Kidney glomerular epithelial cell (primary cell): ENCODE measurements around the gene GBA3.

Source experiments
- DNase-seq: peaks from one replicate; lab custom pipeline; 2025; lab: John Stamatoyannopoulos, UW

GBA3 gene

DNA sequence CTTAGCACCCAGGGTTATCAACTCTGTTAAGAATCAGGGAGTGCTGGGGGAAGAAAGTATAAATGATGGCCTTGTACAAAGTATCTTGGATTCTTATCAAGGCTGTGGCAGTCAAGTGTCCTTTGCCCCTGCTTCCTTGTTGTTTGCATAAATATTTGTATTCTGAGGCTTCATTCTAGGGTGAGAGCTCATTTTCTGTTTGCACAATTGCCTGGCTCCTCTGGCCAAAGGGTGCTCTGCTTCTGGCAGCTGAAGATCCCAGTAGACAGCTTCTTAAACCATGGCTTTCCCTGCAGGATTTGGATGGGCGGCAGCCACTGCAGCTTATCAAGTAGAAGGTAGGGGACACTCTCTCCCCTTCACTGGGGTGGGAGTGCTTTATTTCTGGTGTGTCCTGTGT, at the start of gene GBA3:
TSS of gene GBA3 (plus strand) at position 202 of the 400 bp plus-strand sequence.
- DNase-seq: no peak

DNA sequence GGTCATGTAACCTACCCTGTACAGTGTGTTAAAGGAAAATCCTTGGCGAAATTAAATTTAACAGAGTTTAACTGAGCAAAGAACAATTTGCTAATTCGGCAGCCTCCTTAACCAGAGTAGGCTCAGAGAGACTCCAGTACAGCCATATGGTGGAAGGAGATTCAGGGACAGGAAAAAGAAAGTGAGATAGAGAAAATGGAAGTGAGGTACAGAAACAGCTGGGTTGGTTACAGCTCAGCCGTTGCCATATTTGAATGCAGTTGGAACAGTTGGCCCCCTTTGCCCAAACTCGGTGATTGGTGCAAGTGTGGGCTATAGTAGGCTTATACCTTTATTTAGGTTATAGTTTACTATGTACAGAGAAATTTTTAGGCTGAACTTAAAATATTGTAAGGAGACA, 48.8 kb upstream of the GBA3 start:
- DNase-seq: no peak

DNA sequence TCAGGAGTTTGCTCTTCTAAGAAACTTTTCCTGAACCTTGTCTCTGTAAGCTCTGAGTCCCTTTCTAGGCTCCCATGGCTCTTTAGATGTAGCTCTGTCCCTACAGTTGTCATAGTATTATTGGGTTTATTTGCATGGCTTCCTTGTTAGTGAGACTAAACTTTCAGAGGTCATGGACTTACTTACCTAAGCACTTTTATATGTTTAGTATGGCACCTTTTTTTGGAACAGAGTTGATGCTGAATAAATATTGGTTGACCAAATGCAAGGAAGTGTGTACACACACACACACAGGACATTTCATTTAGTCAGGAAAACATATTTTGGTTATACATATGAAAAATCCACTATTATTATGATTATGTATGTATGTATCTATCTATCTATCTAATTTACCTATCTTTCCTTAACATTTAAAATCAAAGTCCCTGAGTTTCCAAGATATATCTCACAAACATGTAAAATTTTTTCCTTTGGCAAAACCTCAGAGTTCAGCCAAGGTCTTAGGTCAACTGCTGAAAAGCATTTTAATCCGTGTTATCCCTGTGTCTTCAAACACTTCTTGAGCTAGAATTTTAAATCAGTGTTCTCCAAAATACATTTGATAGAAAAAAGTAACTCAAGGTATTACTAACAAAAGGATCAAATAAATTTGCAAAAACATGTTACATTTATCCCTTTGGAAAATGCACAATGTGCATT, 47.1 kb upstream of the GBA3 start:
- DNase-seq: no peak

DNA sequence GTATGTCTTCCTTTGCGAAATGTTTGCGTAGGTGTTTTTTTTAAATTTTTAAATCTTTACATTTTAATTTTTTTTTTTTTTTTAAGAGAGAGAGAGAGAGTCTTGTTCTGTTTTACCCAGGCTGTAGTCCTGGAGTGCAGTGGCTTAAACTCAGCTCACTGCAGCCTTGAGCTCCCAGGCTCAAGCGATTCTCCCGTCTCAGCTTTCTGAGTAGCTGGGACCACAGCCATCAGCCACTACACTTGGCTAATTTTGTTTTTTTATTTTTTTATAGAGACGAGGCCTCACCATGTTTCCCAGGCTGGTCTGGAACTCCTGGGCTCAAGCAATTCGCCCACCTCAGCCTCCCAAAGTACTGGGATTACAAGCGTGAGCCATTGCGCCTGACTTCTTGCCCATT, 43.7 kb upstream of the GBA3 start:
- no peak for DNase-seq

DNA sequence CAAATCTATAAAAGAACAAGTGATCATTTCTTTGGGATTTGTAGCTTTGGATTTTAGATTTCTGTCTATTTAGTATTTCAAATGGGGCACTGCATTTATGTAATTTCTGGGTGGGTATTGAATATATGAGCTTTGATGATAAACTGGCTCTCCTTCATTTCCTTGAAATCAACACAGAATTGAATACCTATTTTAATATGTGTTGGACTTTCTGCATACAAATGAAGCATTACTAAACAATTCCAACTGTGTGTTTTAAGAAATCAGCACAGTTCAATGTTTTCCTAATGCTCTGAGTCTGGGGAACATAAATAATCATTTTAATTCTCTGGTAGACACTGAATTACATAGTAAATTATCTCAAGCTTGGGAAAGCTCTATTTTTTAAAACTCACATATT, 42.0 kb upstream of the GBA3 start:
- no peak for DNase-seq

DNA sequence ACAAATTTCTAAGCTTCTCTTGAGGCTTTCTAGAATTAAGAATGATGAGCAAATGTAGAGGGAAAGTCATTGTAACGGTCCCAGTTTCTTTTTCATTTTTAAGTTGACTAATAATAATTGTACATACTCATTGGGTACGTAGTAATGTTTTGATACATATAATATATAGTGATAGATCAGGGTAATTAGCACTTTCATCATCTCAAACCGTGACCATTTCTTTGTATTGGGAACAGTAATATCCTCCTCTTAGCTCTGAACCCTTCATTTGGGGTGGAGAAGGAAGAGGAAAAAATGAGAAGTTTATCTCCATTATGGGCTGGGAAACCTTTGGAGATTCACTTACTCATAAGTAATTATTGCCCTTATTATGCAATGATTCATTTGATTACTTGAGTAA, 39.0 kb upstream of the GBA3 start:
- no peak for DNase-seq

DNA sequence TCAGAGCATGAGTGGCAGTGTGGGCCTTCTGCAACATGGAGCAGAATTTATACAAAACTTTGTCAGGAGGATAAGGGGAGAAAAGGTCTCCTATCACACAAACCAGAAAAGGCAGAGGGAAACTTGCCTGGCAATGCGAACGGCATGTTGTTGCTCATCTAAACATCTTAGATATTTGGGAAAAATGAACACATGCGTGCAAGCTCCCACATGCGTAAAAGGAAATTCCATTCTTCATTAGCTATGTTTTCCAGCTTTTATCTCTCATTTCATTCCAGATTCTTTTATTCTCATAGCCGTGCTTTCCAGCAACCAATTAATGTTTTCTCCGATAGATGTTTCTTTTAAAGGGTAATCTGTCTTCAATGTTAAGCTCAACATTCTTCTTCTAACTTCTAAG, 31.3 kb upstream of the GBA3 start:
- no peak for DNase-seq

DNA sequence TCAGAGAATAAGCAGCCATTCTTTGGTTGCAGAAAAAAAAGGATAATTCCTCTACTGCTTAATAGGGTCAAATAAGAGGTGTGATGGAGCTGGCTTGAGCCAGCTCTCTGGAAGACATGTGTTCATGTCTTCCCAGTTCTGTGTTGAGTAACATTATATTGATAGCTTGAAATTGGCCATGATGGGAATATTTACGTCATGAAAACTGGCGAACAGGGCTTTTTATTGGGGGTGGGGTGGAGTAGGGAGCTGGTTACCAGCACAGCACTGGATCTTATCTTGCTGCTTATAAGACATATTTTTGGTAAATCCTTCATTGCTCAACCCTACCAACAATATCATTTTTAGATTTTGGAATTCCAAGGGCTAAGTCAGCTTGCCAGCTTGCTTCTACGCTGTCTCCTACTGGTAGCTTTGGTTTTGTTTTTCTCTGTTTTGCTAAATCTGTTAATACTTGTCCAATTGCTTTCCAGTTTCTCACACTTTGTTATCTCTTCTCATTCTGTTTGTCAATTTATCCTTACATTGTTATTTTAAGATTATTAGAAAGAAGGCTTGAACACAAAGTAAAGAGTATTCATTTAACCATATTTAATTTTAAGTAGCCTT, 25.3 kb upstream of the GBA3 start:
- DNase-seq: no peak

DNA sequence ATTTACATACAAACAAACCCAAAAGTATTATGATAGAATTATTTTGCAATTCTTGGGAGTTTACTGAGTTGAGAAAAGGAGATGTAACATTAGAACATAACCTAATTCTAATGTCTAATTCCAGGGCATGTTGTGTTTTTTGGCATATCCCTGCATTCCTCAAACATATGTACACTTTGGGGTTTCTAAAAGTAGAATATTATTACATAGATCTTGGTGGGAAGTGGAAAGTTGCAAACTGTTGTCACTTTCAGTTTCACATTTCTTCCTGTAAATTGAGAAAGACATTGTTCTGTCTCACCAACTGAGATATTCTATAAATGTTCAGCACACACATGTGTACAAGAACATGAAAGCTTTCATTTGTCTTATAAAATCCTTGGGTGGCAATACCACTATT, 24.4 kb upstream of the GBA3 start:
- no peak for DNase-seq

DNA sequence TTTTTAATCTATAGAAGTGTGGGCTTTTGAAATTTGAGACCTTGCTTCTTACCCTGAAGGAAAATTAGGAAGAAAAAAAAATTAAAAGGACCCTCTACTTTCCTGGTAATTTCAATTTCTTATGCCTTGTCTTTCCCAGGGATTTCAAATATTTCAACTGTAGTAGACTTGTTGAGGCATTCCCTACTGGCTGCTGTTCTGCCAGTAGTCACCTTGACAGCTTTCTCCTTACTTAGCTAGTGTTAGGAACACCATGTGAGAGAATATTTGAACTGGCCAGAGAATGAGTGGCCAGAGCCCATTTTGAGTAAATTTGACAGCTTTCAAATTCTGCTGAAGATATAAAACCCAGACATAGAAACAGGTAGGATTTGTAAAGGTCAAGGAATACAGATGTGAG, 24.0 kb upstream of the GBA3 start:
- DNase-seq: no peak

DNA sequence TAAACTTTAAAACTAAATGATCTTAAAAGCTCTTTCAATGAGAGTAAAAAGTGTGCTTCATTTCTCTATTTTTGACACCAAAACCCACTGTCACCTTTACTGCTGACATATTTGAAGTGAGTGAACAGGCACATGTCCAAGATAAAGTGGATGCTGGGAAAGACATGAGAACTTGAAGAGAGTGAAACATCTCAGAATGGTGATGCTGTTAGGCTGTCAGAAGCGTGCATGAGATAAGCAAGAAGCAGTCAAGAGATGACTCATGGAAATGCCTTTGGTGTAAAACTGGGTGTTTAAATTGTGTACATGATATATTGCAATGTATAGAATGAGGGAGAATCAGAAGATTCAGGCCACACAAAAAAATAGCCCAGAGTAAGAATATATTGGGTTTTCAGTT, 21.8 kb upstream of the GBA3 start:
- no peak for DNase-seq

DNA sequence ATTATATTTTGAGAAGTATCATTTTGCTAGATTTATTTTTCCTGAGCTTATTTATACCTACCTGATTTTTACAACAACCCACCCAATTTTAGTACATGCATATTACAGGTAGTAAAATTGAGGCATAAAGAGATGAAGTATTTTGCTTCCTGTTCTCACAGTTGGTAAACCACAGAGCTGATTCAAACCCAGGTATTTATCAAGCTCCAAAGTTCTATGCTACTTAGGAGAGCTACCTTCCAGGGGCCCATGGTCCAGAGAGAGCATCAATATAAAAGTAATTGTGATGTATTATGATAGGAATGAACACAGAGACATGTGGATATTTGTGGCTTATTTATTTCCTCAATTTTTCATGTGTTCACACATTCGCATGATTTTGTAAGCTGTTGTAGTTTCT, 20.2 kb upstream of the GBA3 start:
- DNase-seq: no peak

DNA sequence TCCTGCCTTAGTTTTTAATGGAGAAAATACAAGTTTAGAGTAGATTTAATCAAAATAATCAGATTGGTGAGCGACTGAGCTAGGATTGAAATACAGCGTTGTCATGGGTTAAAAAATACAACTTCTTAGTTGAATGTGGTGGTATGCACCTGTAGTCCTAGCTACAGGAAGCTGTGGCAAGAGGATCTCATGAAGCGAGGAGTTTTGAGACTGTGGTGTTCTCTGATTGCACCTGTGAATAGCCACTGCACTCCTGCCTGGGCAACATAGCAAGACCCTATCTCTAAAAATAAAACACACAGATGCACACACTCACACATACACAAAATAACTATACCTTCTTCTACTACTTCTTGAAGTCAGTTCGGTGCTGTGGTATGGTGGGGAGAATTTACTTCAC, 19.8 kb upstream of the GBA3 start:
- no peak for DNase-seq

DNA sequence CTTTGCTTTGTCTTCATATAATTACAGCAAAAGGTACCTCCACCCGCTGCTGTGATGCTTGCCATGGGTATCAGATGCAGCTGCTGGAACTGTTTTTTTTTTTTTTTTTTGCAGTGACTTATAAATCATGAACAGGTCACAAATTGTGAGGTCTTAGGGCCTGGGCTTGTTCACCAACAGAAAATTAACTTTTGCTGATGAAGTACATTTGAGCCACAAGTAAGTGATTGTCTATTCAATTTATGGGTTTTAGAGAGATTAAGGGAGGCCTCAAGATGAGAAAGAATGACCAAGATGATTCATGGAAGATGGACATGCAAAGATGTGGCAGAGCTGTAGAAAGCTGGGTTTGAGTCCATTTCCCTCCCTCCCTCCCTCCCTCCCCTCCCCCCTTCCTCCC, 18.0 kb upstream of the GBA3 start:
- no peak for DNase-seq

DNA sequence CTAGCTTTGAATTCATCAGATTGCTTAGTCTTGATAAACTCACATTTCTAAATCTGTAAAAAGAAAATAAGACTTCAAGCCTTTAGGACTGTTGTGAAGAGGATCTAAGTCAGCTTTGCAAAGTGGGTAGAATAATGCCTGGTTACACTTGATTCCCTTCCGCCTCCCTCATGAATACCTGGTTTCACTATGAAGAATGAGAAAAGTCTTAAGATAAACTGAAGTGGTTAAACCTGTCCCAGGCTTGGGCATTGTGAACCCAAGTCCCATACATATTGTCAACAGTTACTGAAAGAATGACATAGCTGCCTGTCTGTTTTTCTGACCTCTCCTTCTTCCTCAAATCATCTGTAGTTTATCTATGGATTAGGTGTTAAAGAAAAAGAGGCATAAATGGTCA, 16.7 kb upstream of the GBA3 start:
- DNase-seq: no peak

DNA sequence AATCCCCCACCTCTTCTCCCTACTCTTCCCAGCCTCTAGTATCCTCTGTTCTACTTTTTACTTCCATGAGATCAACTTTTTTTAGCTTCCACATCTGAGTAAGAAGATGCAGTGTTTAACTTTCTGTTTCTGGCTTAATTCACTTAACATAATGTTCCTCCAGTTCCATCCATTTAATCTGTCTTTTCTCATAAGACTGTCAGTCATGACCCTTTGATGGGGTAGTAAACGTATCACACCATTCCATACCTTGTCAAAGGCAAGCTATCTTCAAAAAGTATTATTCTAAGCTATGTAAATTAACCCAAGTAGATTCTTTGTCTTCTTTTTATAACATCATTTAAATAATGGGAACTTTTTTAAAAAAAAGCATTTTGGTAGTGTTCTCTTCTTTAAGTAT, 15.0 kb upstream of the GBA3 start:
- no peak for DNase-seq

DNA sequence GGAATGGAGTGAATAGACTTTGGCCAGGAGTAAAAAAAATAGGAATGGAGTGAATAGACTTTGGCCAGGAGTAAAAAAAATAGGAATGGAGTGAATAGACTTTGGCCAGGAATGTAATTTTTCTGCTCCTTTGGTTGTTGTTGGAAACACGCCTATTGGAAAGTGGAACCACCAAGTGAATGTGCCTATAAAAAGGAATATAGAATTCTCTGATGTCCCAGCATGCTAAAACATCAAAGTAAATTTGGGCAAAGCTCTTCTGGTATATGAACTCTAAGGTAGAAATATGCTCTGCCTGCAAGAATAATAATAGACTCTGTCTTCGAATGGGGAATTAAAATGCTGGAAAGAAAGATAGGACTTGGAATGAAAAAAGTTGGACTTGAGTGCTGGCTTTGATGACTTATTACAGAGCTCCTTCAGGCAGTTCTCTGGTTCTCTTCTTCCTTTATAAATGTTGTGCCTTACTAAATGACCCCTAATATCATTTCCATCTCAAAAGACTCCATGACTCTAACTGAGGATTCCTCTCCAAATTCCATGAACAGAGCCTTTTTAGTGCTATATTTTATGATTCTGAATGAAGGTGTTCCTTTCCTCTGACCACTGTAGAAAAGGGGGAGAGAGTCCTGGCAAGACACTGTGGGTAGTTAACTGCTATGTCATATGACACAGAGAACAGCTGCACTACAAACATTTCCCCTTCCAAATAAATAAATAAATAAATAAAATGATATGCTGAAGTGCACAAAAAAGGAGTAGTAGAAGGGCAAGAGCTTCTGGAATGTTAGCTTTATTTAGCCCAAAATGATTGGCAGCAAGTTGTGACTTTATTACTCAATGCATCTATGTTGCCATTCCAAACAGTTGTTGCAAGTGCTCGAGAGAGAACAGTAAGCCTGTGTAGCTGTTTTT, 13.5 kb upstream of the GBA3 start:
- no peak for DNase-seq

DNA sequence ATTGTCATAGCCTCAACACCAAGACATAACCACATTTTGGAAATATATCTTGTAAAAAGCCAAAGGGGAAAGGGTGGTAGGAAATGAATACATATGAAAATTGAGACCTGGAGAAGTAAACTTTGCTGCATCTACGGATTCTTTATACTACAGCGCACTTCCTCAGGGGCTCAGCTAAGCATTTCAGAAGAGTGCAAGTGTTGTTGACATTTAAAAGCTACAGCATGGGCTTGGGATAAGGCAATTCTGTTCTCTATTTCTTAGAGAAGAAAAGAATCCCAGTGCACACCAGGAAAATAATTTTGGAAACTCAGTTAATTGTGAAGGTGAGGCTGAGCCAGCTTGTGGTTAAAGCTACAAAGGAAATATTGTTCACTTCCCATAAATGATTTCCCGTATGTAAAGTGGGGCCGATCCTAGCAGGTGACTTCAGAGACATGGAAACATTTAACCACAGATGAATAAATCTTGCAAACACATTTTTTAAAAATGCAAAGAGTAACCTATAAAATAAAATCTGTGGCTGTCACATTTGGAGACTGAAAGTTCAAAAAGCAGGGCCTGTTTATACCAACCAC, 12.6 kb upstream of the GBA3 start:
- no peak for DNase-seq

DNA sequence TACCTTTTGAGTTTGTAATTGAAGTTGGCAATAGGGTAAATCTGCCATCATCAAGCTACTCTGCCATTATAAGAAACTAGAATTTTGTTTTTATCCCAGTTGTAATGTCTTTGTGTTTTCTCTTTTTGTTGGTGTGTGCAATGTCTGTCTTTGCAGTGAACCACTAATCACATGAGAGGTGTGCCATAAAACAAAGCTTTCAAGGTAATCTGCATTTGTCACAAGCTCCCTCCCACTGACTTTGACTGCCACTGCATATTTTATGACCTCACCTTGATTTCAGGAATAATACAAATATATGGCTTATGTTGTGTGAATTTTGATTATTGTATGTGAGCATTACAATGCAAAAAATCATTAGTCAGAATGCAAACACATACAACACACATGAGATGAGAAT, 9.0 kb upstream of the GBA3 start:
- no peak for DNase-seq

DNA sequence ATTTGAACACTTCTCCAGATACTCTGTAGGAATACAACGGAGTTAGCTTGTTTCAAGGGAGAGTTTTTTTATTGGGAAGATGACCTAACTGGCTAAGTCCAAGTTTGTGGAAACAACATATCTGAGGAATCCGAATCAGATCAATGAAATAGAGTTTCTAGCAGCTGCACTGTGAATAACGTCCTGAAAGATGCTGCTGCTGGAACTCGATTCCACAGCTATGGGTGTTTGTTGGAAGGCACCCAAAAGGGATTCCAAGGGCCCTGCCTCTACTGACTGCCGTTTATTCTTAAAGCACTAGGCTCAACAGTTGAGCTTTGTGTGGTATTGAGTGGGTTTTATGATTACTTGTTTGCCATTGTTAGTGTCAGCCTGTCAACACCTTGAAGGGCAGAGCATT, 6.6 kb upstream of the GBA3 start:
- DNase-seq: no peak

DNA sequence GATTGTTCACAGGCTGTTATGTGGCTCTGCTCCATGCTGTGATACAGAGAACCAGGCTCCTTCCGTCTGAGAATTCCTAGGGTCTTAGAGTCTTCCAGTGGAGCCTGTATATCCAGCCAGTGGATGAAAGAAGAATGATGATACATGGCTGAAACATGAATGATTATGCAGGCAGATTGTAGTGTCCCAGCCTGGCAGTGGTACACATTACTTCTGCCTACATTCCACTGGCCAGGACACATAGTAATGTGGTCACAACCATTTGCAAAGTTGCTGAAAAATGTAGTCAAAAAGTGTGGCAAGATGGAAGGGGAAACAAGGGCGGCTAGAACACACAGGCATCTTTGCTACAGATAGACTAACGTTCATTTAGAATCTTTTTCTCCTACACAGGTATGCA, 4.5 kb upstream of the GBA3 start:
- no peak for DNase-seq

DNA sequence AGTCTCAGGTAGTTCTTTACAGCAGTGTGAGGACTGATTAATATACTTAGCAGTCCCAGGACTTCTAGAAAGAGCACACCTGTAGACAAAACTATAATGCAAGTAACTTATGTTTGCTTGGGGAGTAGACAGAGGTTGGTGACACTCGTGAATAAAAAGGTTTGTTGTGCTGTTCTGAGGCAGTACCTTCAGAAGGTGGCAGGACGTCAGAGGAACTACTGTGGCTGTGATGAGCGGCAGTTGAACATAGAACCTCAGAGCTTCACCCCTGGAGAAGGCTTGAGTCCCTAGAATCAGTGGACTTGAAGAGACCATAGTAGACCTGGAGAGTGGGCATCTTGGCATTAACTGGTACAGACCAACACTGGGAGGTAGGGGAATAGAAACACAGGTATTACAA, 3.3 kb upstream of the GBA3 start:
- no peak for DNase-seq

DNA sequence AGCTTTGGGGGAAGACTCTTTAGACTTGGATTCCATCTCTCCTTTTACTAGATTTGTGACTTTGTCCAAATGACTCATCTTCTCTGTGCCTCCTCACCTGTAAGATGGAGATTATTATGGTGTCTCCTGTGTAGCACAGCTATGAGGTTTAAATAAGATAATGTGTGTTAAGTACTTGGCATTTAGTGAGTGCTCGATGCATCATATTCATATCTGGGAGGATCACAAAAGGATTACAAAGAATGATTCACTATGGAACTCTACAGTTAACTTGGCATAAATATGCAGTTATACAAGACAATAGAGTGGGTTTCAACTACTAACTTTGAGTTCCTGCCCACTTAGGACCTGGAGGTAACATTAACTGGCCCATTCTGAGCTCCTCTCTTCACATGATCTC, 2.3 kb downstream of the GBA3 start:
- DNase-seq: no peak
